WTC11 (cell line): ENCODE data around the gene NAT8. TPM values are rescaled to one million over a fixed set of nuclear protein-coding genes. Genes with fewer than 3 reads are reported as not detected.

ENCODE experiments used
- ATAC-seq: fragments of 200-7000 bp; cut with Tn5 transposase; 2 replicates; pipeline ENCODE4 v1.10.0; 2021; ENCODE audit warnings: mild to moderate bottlenecking, moderate library complexity
- CTCF ChIA-PET: fragments of 300-600 bp; sonication (Branson Sonifier 250); formaldehyde crosslinking; loops from one replicate; lab custom pipeline; 2021; ENCODE audit warnings: antibody characterized with exemption; lab: Charles Lee
- POLR2A ChIA-PET: fragments of 350-600 bp; sonication (Branson Sonifier 250); formaldehyde crosslinking; loops from one replicate; lab custom pipeline; 2021; ENCODE audit warnings: antibody characterized with exemption; lab: Charles Lee
- DNase-seq: peaks from one replicate; pipeline ENCODE4 v3.0.0; 2021; ENCODE audit warnings: low spot score
- H3K27ac Mint-ChIP-seq: 2 replicates; pipeline ENCODE4 v1.8.0; 2021; ENCODE audit warnings: mixed read lengths
- H3K27me3 Mint-ChIP-seq: 2 replicates; pipeline ENCODE4 v1.8.0; 2021; ENCODE audit warnings: low read depth, mild to moderate bottlenecking, moderate library complexity, mixed read lengths
- H3K36me3 Mint-ChIP-seq: 2 replicates; pipeline ENCODE4 v1.8.0; 2021; ENCODE audit warnings: mixed read lengths
- H3K4me1 Mint-ChIP-seq: 2 replicates; pipeline ENCODE4 v1.8.0; 2022; ENCODE audit warnings: mixed read lengths
- H3K4me3 Mint-ChIP-seq: 2 replicates; pipeline ENCODE4 v1.8.0; 2021; ENCODE audit warnings: mild to moderate bottlenecking, moderate library complexity, mixed read lengths
- H3K9me3 Mint-ChIP-seq: 2 replicates; pipeline ENCODE4 v1.8.0; 2021; ENCODE audit warnings: mixed read lengths
- CREB1 ChIP-seq: sonication (generic); formaldehyde crosslinking; IDR thresholded peaks from 2 replicates; pipeline ENCODE4 v1.8.0; 2023; ENCODE audit warnings: mild to moderate bottlenecking, missing genetic modification reagents
- CREM ChIP-seq: sonication (generic); formaldehyde crosslinking; IDR thresholded peaks from 2 replicates; pipeline ENCODE4 v1.8.1; 2022; ENCODE audit warnings: mild to moderate bottlenecking, missing genetic modification reagents, moderate library complexity
- GABPB1 ChIP-seq: sonication (generic); formaldehyde crosslinking; IDR thresholded peaks from 2 replicates; pipeline ENCODE4 v1.8.1; 2023; ENCODE audit warnings: mild to moderate bottlenecking, missing genetic modification reagents
- MXD4 ChIP-seq: fragments of 250-450 bp; sonication (Bioruptor Pico); IDR thresholded peaks from 2 replicates; pipeline ENCODE4 v1.8.0; 2021; ENCODE audit warnings: mild to moderate bottlenecking, moderate library complexity, borderline replicate concordance
- NFE2L1 ChIP-seq: sonication (generic); formaldehyde crosslinking; IDR thresholded peaks from 2 replicates; pipeline ENCODE4 v1.8.1; 2023; ENCODE audit warnings: missing genetic modification reagents
- NR3C1 ChIP-seq: sonication (generic); formaldehyde crosslinking; conservative IDR thresholded peaks from 2 replicates; pipeline ENCODE4 v1.8.1; 2023; ENCODE audit warnings: low read depth, mild to moderate bottlenecking, missing genetic modification reagents
- OVOL2 ChIP-seq: fragments of 250-450 bp; sonication (Bioruptor Pico); IDR thresholded peaks from 2 replicates; pipeline ENCODE4 v1.9.0; 2021; ENCODE audit warnings: mild to moderate bottlenecking, borderline replicate concordance
- PRRX2 ChIP-seq: fragments of 250-450 bp; sonication (Bioruptor Pico); IDR thresholded peaks from 2 replicates; pipeline ENCODE4 v1.8.0; 2021; ENCODE audit warnings: mild to moderate bottlenecking
- RELA ChIP-seq: sonication (generic); formaldehyde crosslinking; IDR thresholded peaks from 2 replicates; pipeline ENCODE4 v1.8.1; 2022; ENCODE audit warnings: missing genetic modification reagents, mild to moderate bottlenecking, borderline replicate concordance
- TEAD1 ChIP-seq: sonication (generic); formaldehyde crosslinking; IDR thresholded peaks from 2 replicates; pipeline ENCODE4 v1.8.0; 2022; ENCODE audit warnings: mild to moderate bottlenecking, missing genetic modification reagents
- ZBTB21 ChIP-seq: sonication (generic); formaldehyde crosslinking; IDR thresholded peaks from 2 replicates; pipeline ENCODE4 v1.8.1; 2023; ENCODE audit warnings: mild to moderate bottlenecking, missing genetic modification reagents, borderline replicate concordance
- ZNF423 ChIP-seq: fragments of 250-450 bp; sonication (Bioruptor Pico); IDR thresholded peaks from 2 replicates; pipeline ENCODE4 v2.1.2; 2022; ENCODE audit warnings: mild to moderate bottlenecking, moderate library complexity
- ZNF671 ChIP-seq: fragments of 250-450 bp; sonication (Bioruptor Pico); IDR thresholded peaks from 2 replicates; pipeline ENCODE4 v1.8.0; 2021; ENCODE audit warnings: mild to moderate bottlenecking
- total RNA-seq: library from RNA; stranded (reverse); gene quantifications from 3 replicates; pipeline ENCODE4 v1.2.3, GENCODE V29; 2021
- TF ChIP-seq, protein P1 (sequence below): sonication (generic); formaldehyde crosslinking; IDR thresholded peaks from 2 replicates; pipeline ENCODE4 v1.8.1; 2023; ENCODE audit warnings: mild to moderate bottlenecking, missing genetic modification reagents, moderate library complexity
- TF ChIP-seq, protein P2 (sequence below): sonication (generic); formaldehyde crosslinking; IDR thresholded peaks from 2 replicates; pipeline ENCODE4 v1.8.1; 2023; ENCODE audit warnings: mild to moderate bottlenecking, missing genetic modification reagents
- TF ChIP-seq, protein P3 (sequence below): sonication (generic); formaldehyde crosslinking; IDR thresholded peaks from 2 replicates; pipeline ENCODE4 v1.8.1; 2022; ENCODE audit warnings: mild to moderate bottlenecking, moderate library complexity, missing genetic modification reagents
- TF ChIP-seq, protein P4 (sequence below): sonication (generic); formaldehyde crosslinking; conservative IDR thresholded peaks from 2 replicates; pipeline ENCODE4 v1.8.1; 2022; ENCODE audit warnings: mild to moderate bottlenecking, missing genetic modification reagents
- TF ChIP-seq, protein P5 (sequence below): fragments of 200-600 bp; IDR thresholded peaks from 2 replicates; pipeline ENCODE4 v1.8.0; 2022; ENCODE audit warnings: antibody characterized with exemption
- TF ChIP-seq, protein P6 (sequence below): fragments of 250-450 bp; sonication (Bioruptor Pico); conservative IDR thresholded peaks from 2 replicates; pipeline ENCODE4 v1.9.0; 2021; ENCODE audit warnings: mild to moderate bottlenecking
- TF ChIP-seq, protein P7 (sequence below): sonication (generic); formaldehyde crosslinking; IDR thresholded peaks from 2 replicates; pipeline ENCODE4 v1.8.1; 2023; ENCODE audit warnings: mild to moderate bottlenecking, moderate library complexity, missing genetic modification reagents

The NAT8 gene
- total RNA-seq, 1 experiment from 2014 or later: not detected

DNA sequence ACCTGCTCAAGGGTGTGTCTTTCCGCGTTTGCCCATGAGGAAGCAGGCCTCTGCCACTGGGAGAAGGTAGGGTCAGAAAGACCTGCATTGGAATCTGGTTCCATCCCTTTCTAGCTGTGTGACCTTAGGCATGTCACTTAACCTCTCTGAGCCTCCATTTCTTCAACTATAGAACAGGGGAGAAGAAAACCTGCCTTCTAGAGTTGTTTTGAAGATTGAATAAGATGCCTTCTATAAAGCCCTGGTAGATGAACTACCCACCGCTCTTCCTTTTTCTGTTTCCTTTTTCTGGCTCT is 507 bp downstream of the NAT8 start:
- Mint-ChIP-seq H3K36me3 (peaks cover 32% of the 10 kb centered on the region), H3K4me3 (no peak overlapping the region), H3K27ac (no peak overlapping the region)

More for the DNA sequence above, 507 bp downstream of the NAT8 start:
- ATAC-seq (no peak), DNase-seq (no peak)
- H3K27me3 Mint-ChIP-seq: peaks cover 65% of the 10 kb centered on the region
- ChIA-PET CTCF (no interaction called here), POLR2A (no interaction called here)
- TF ChIP-seq CREM (CRISPR knock-in tag) (no peak), CREB1 (CRISPR knock-in tag) (no peak), GABPB1 (CRISPR knock-in tag) (no peak), TEAD1 (CRISPR knock-in tag) (no peak), PRRX2 (CRISPR knock-in tag) (no peak), ZBTB21 (CRISPR knock-in tag) (no peak), NR3C1 (no peak), OVOL2 (CRISPR knock-in tag) (no peak), RELA (no peak), MXD4 (CRISPR knock-in tag) (no peak), NFE2L1 (CRISPR knock-in tag) (no peak), ZNF671 (no peak), ZNF423 (CRISPR knock-in tag) (no peak)
- TF ChIP-seq, protein P1, sequence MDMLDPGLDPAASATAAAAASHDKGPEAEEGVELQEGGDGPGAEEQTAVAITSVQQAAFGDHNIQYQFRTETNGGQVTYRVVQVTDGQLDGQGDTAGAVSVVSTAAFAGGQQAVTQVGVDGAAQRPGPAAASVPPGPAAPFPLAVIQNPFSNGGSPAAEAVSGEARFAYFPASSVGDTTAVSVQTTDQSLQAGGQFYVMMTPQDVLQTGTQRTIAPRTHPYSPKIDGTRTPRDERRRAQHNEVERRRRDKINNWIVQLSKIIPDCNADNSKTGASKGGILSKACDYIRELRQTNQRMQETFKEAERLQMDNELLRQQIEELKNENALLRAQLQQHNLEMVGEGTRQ (CRISPR knock-in tag): no peak
- TF ChIP-seq, protein P2, sequence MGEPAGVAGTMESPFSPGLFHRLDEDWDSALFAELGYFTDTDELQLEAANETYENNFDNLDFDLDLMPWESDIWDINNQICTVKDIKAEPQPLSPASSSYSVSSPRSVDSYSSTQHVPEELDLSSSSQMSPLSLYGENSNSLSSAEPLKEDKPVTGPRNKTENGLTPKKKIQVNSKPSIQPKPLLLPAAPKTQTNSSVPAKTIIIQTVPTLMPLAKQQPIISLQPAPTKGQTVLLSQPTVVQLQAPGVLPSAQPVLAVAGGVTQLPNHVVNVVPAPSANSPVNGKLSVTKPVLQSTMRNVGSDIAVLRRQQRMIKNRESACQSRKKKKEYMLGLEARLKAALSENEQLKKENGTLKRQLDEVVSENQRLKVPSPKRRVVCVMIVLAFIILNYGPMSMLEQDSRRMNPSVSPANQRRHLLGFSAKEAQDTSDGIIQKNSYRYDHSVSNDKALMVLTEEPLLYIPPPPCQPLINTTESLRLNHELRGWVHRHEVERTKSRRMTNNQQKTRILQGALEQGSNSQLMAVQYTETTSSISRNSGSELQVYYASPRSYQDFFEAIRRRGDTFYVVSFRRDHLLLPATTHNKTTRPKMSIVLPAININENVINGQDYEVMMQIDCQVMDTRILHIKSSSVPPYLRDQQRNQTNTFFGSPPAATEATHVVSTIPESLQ (CRISPR knock-in tag): no peak
- TF ChIP-seq, protein P3, sequence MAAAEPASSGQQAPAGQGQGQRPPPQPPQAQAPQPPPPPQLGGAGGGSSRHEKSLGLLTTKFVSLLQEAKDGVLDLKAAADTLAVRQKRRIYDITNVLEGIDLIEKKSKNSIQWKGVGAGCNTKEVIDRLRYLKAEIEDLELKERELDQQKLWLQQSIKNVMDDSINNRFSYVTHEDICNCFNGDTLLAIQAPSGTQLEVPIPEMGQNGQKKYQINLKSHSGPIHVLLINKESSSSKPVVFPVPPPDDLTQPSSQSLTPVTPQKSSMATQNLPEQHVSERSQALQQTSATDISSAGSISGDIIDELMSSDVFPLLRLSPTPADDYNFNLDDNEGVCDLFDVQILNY: no peak
- TF ChIP-seq, protein P4, sequence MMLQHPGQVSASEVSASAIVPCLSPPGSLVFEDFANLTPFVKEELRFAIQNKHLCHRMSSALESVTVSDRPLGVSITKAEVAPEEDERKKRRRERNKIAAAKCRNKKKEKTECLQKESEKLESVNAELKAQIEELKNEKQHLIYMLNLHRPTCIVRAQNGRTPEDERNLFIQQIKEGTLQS (CRISPR knock-in tag): no peak
- TF ChIP-seq, protein P5, sequence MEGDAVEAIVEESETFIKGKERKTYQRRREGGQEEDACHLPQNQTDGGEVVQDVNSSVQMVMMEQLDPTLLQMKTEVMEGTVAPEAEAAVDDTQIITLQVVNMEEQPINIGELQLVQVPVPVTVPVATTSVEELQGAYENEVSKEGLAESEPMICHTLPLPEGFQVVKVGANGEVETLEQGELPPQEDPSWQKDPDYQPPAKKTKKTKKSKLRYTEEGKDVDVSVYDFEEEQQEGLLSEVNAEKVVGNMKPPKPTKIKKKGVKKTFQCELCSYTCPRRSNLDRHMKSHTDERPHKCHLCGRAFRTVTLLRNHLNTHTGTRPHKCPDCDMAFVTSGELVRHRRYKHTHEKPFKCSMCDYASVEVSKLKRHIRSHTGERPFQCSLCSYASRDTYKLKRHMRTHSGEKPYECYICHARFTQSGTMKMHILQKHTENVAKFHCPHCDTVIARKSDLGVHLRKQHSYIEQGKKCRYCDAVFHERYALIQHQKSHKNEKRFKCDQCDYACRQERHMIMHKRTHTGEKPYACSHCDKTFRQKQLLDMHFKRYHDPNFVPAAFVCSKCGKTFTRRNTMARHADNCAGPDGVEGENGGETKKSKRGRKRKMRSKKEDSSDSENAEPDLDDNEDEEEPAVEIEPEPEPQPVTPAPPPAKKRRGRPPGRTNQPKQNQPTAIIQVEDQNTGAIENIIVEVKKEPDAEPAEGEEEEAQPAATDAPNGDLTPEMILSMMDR: no peak
- TF ChIP-seq, protein P6, sequence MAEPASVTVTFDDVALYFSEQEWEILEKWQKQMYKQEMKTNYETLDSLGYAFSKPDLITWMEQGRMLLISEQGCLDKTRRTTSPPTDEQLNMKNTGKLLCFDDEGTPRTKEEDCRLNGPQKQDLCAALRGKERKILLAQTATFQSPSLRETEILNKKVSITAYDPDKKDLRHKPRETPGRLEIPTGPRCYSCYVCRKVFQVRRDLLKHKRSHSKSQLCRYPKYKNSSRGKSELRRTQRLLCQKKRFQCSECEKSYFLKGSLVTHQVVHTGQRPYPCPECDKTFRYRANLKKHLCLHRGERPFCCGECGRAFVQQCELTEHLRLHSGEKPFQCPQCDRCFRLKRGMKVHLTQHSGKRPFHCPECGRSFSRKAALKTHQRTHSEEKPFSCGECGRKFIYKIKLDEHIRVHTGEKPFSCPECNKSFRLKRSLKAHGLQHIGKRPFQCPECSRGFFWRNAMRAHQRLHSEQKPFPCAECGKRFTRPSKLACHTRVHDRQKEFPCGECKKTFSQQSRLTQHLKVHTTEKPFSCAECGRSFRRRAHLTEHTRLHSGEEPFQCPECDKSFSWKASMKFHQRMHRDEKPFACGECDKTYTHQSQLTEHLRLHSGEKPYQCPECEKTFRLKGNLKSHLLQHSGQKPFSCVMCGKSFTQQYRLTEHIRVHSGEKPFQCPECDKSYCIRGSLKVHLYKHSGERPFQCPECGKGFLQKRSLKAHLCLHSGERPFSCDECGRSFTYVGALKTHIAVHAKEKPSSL (CRISPR knock-in tag): no peak
- TF ChIP-seq, protein P7, sequence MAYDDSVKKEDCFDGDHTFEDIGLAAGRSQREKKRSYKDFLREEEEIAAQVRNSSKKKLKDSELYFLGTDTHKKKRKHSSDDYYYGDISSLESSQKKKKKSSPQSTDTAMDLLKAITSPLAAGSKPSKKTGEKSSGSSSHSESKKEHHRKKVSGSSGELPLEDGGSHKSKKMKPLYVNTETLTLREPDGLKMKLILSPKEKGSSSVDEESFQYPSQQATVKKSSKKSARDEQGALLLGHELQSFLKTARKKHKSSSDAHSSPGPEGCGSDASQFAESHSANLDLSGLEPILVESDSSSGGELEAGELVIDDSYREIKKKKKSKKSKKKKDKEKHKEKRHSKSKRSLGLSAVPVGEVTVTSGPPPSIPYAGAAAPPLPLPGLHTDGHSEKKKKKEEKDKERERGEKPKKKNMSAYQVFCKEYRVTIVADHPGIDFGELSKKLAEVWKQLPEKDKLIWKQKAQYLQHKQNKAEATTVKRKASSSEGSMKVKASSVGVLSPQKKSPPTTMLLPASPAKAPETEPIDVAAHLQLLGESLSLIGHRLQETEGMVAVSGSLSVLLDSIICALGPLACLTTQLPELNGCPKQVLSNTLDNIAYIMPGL: no peak
- H3K4me1 Mint-ChIP-seq: no peaks in the 10 kb centered on the region
- peaks cover 51% of the 10 kb centered on the region for H3K9me3 Mint-ChIP-seq
